IMR-90 (cell line): ENCODE data around the gene RAB1A. TPM values are rescaled to one million over a fixed set of nuclear protein-coding genes. Genes with fewer than 3 reads are reported as not detected.
"Not testable (repeated sequence)": the region's sequence is repeated elsewhere in the genome, so short reads cannot be mapped to it uniquely, and the experiment has no call there.

Experiments used
- ATAC-seq: fragments of 200-7000 bp; cut with Tn5 transposase; 2 replicates; pipeline ENCODE4 v1.9.1; 2020; ENCODE audit warnings: low read depth, mild to moderate bottlenecking, moderate library complexity
- BruUV-seq: library from RNA; stranded (reverse); fragments of 400-500 nt; replicated peaks from 2 replicates; lab custom pipeline; 2021; lab: Mats Ljungman, UMichigan
- CTCF ChIA-PET: fragments of 300-600 bp; formaldehyde crosslinking; extraction: SDS; loops from one replicate; lab custom pipeline; 2021; ENCODE audit warnings: antibody characterized with exemption; lab: Yijun Ruan, JAX
- POLR2A ChIA-PET: fragments of 300-600 bp; sonication (Branson Sonifier 250); formaldehyde crosslinking; loops from one replicate; lab custom pipeline; 2022; ENCODE audit warnings: antibody characterized with exemption; ENCODE audit not compliant: unreplicated experiment; lab: Charles Lee
- DNase-seq: peaks from one replicate; pipeline ENCODE4 v3.0.0; 2013
- H2AFZ ChIP-seq: replicated peaks from 2 replicates; pipeline ENCODE3; 2013; ENCODE audit warnings: low read length, mild to moderate bottlenecking; ENCODE audit not compliant: poor library complexity
- H2AK5ac ChIP-seq: 2 replicates; pipeline ENCODE4 v1.6.1; 2013; ENCODE audit warnings: low read depth, low read length, inconsistent platforms
- H2AK9ac ChIP-seq: replicated peaks from 2 replicates; pipeline ENCODE3; 2013; ENCODE audit warnings: mild to moderate bottlenecking, low read depth, low read length, moderate library complexity; ENCODE audit not compliant: poor library complexity
- H2BK120ac ChIP-seq: 2 replicates; pipeline ENCODE4 v1.6.1; 2013; ENCODE audit warnings: low read depth, low read length, inconsistent platforms
- H2BK15ac ChIP-seq: 3 replicates; pipeline ENCODE4 v1.6.1; 2013; ENCODE audit warnings: low read depth, low read length, inconsistent platforms
- H2BK20ac ChIP-seq: 2 replicates; pipeline ENCODE4 v1.6.1; 2013; ENCODE audit warnings: low read depth, mild to moderate bottlenecking, inconsistent platforms, low read length, moderate library complexity
- H2BK5ac ChIP-seq: 2 replicates; pipeline ENCODE4 v1.6.1; 2013; ENCODE audit warnings: mild to moderate bottlenecking, low read depth, low read length, inconsistent platforms; ENCODE audit not compliant: poor library complexity, severe bottlenecking
- H3K14ac ChIP-seq: replicated peaks from 2 replicates; pipeline ENCODE4 v1.6.1; 2013; ENCODE audit warnings: low read depth, low read length, inconsistent platforms
- H3K18ac ChIP-seq: 2 replicates; pipeline ENCODE4 v1.6.1; 2013; ENCODE audit warnings: low read depth, low read length, control low read depth
- H3K23ac ChIP-seq: 2 replicates; pipeline ENCODE4 v1.6.1; 2013; ENCODE audit warnings: low read depth, low read length, inconsistent platforms
- H3K27ac ChIP-seq: 2 replicates; pipeline ENCODE4 v1.5.1; 2013; ENCODE audit warnings: mild to moderate bottlenecking, control low read depth, low read length; ENCODE audit not compliant: insufficient read depth
- H3K27me3 ChIP-seq: 2 replicates; pipeline ENCODE4 v1.6.1; 2013; ENCODE audit warnings: low read length; ENCODE audit not compliant: control insufficient read depth, insufficient read depth
- H3K36me3 ChIP-seq: 2 replicates; pipeline ENCODE4 v1.6.1; 2013; ENCODE audit warnings: low read length, mixed read lengths; ENCODE audit not compliant: control insufficient read depth, insufficient read depth
- H3K4ac ChIP-seq: 2 replicates; pipeline ENCODE4 v1.6.1; 2013; ENCODE audit warnings: low read depth, low read length, inconsistent platforms
- H3K4me1 ChIP-seq: 2 replicates; pipeline ENCODE4 v1.6.1; 2013; ENCODE audit warnings: low read length, mixed read lengths; ENCODE audit not compliant: control insufficient read depth, insufficient read depth
- H3K4me2 ChIP-seq: 2 replicates; pipeline ENCODE4 v1.6.1; 2013; ENCODE audit warnings: low read depth, mild to moderate bottlenecking, control low read depth, low read length, moderate library complexity
- H3K4me3 ChIP-seq: 2 replicates; pipeline ENCODE4 v1.5.1; 2013; ENCODE audit warnings: low read depth, mild to moderate bottlenecking, control low read depth, low read length, moderate library complexity; ENCODE audit not compliant: insufficient read depth
- H3K56ac ChIP-seq: 2 replicates; pipeline ENCODE4 v1.6.1; 2013; ENCODE audit warnings: low read length, inconsistent platforms; ENCODE audit not compliant: insufficient read depth; ENCODE audit errors: extremely low read depth
- H3K79me1 ChIP-seq, 2 experiments: 2 replicates each; pipeline ENCODE4 v1.6.1; 2013; ENCODE audit warnings: low read length in 2 of 2, inconsistent platforms in 1 of 2, low read depth in 1 of 2
- H3K9ac ChIP-seq: 2 replicates; pipeline ENCODE4 v1.6.1; 2013; ENCODE audit warnings: low read depth, low read length, control low read depth
- H3K9me1 ChIP-seq: 2 replicates; pipeline ENCODE4 v1.6.1; 2013; ENCODE audit warnings: low read length, inconsistent platforms; ENCODE audit not compliant: insufficient read depth
- H3K9me3 ChIP-seq: 2 replicates; pipeline ENCODE4 v1.6.1; 2013; ENCODE audit warnings: low read length; ENCODE audit not compliant: control insufficient read depth, insufficient read depth
- H4K20me1 ChIP-seq: 2 replicates; pipeline ENCODE4 v1.6.1; 2013; ENCODE audit warnings: low read length, inconsistent platforms; ENCODE audit not compliant: insufficient read depth
- H4K5ac ChIP-seq: 2 replicates; pipeline ENCODE4 v1.6.1; 2013; ENCODE audit warnings: mild to moderate bottlenecking, low read depth, low read length, control low read depth
- H4K8ac ChIP-seq, 2 experiments: 2 replicates each; pipeline ENCODE4 v1.6.1; 2013; ENCODE audit warnings: low read depth in 2 of 2, low read length in 2 of 2, control low read depth in 1 of 2, inconsistent platforms in 1 of 2
- H4K91ac ChIP-seq: 2 replicates; pipeline ENCODE4 v1.6.1; 2013; ENCODE audit warnings: low read depth, low read length, inconsistent platforms; ENCODE audit not compliant: insufficient read depth
- CEBPB ChIP-seq: IDR thresholded peaks from 2 replicates; pipeline ENCODE4 v1.6.1; 2012; ENCODE audit warnings: low read depth, low read length, improper control_type of control experiment
- CHD1 ChIP-seq: IDR thresholded peaks from 2 replicates; pipeline ENCODE4 v1.6.1; 2012; ENCODE audit warnings: low read depth, low read length, improper control_type of control experiment
- WGBS, 2 experiments: methylation state at CpG; one replicate each; pipeline versions ENCODE4 v1.1.5 to v1.1.7; 2013; ENCODE audit warnings: missing lambda C conversion rate in 2 of 2; ENCODE audit not compliant: insufficient read length in 1 of 2; ENCODE audit errors: extremely low coverage in 2 of 2; 5-methylcytosine and 5-hydroxymethylcytosine counted together
- dilution Hi-C: fragments of 300-500 bp; cut with HindIII; formaldehyde crosslinking; loops from one replicate; pipeline ENCODE4 v1.14.3; 2018; ENCODE audit warnings: low sequenced_read_pairs; ENCODE audit not compliant: unreplicated experiment
- in situ Hi-C: fragments of 300-500 bp; cut with MboI; formaldehyde crosslinking; loops from 3 replicates; pipeline ENCODE4 v1.14.3; 2019; ENCODE audit warnings: low sequenced_read_pairs, inconsistent platforms, mixed read lengths
- intact Hi-C: fragments of 100-400 bp; cut with micrococcal nuclease; formaldehyde crosslinking; loops from 2 replicates; pipeline ENCODE4 v1.10.0; 2022
- polyA plus RNA-seq, 3 experiments: library from polyadenylated mRNA; depleted of rRNA; stranded (reverse); fragments of >200 nt; gene quantifications; 2 replicates each; pipeline ENCODE4 v1.2.3, GENCODE V29; 2012; ENCODE audit warnings: low replicate concordance in 1 of 3
- total RNA-seq: library from RNA; depleted of rRNA; stranded (reverse); fragments of >200 nt; gene quantifications from 2 replicates; pipeline ENCODE4 v1.2.3, GENCODE V29; 2012

RAB1A gene
- total and polyA plus RNA-seq, 2 of the 4 experiments (the other 2 are of a cell fraction): 114 to 169 TPM

DNA sequence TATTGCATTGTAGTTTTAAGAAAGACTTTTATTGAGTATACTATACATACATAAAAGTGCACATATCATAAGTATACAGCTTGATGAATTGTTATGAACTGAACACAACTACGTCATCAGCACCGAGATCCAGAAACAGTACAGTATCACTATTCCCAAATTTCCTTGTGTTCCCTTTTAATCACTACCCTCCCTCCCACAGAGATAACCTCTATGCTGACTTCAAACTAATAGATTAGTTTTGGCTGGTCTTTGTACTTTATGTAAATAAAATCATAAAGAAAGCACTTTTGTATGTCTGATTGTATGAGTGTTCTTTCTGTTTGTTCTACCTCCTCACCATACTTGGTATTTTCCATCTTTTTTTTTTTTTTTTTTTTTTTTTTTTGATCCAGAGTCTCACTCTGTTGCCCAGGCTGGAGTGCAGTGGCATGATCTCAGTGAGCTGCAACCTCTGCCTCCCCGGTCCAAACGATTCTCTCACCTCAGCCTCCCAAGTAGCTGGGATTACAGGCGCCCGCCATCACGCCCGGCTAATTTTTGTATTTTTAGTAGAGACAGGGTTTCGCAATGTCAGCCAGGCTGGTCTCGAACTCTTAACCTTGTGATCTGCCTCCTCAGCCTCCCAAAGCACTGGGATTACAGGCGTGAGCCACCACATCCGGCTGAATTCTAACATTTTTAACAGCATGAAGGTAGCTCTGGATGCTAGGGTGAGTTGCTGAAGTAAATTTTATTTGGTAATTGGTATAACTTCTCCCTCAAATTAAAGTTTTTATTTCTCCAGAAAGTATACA is 43.3 kb upstream of the RAB1A start:
- Histone ChIP-seq H3K4me2 (no peak overlapping the region), H2BK5ac (no peak overlapping the region), H2AFZ (no peak overlapping the region), H3K9me1 (no peaks in the 10 kb centered on the region; the same call in 1 of the 2 replicates), H2BK15ac (no peak overlapping the region), H3K56ac (no peak overlapping the region), H4K5ac (no peak overlapping the region), H3K9ac (no peak overlapping the region), H3K18ac (no peak overlapping the region), H3K27me3 (no peaks in the 10 kb centered on the region; the same call in 1 of the 2 replicates), H4K91ac (no peak overlapping the region), H3K4me1 (no peaks in the 10 kb centered on the region; the same call in 1 of the 2 replicates), H3K9me3 (no peaks in the 10 kb centered on the region), H3K79me1 (no peaks in the 10 kb centered on the region), H4K20me1 (no peaks in the 10 kb centered on the region), H3K14ac (no peak overlapping the region), H2BK20ac (no peak overlapping the region), H3K27ac (no peak overlapping the region), H3K4me3 (no peak overlapping the region), H3K36me3 (no peaks in the 10 kb centered on the region), H3K23ac (no peak overlapping the region), H3K4ac (no peak overlapping the region), H2AK9ac (no peak overlapping the region), H2BK120ac (no peak overlapping the region), H2AK5ac (no peak overlapping the region), H4K8ac (no peak overlapping the region)
- dilution Hi-C loops (no loop called here), intact Hi-C loops (no loop called here), in situ Hi-C loops (loop anchor here (25.0 kb wide), 1 partner anchor 261 kb away; no protein-coding TSS in a partner anchor)
- ATAC-seq: no peak
- DNase-seq: no peak
- ChIA-PET POLR2A (no interaction called here), CTCF (no interaction called here)
- BruUV-seq: no TSS peak
- WGBS, 2 experiments: no CpG with 5 or more reads among the region's 12 CpGs
- TF ChIP-seq CEBPB (peak; percentile 51), CHD1 (no peak)

DNA sequence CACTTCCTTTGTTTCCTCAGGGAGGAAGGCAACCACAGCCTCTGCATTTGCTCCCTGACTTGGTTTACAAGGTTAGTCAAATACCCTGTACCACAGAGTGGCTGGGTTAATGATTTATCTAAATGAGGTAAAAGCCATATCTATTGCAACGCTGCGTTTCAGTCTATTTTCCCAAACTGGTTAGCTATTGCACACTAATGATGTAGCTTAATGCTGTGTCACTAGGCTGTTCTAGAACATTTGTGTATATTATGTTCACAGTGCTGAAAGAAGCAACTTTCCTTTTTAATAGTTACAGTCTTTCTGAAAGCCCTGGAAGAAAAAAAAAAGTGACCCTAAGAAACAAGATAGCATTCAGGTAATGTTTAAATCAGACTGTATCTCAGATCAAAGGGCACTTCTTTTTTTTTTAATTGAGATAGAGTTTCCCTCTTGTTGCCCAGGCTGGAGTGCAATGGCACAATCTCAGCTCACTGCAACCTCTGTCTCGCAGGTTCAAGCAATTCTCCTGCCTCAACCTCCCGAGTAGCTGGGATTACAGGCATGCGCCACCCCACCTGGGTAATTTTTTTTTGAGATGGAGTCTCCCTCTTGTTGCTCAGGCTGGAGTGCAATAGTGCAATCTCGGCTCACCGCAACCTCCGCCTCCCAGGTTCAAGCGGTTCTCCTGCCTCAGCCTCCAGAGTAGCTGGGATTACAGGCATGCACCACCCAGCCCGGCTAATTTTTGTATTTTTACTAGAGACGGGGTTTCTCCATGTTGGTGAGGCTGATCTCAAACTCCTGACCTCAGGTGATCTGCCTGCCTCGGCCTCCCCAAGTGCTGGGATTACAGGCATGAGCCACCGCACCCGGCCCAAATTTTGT is 40.9 kb upstream of the RAB1A start:
- H4K20me1 ChIP-seq, H3K27me3 ChIP-seq, ATAC-seq, H3K23ac ChIP-seq, dilution Hi-C loops, H2AK9ac ChIP-seq, H2BK20ac ChIP-seq, H3K27ac ChIP-seq, H3K36me3 ChIP-seq, H2AK5ac ChIP-seq, H3K4me2 ChIP-seq, H3K56ac ChIP-seq, H3K9me1 ChIP-seq, BruUV-seq, POLR2A ChIA-PET, H3K18ac ChIP-seq, H3K9me3 ChIP-seq, H3K79me1 ChIP-seq, H4K8ac ChIP-seq, H3K14ac ChIP-seq, H2BK5ac ChIP-seq, H3K4me1 ChIP-seq, DNase-seq, H4K91ac ChIP-seq, intact Hi-C loops, H3K4ac ChIP-seq, H4K5ac ChIP-seq, H3K9ac ChIP-seq, H2AFZ ChIP-seq, H2BK15ac ChIP-seq, H3K4me3 ChIP-seq, H2BK120ac ChIP-seq: not testable (repeated sequence)
- in situ Hi-C loops: loop anchor here (25.0 kb wide), 1 partner anchor 259 kb away; no protein-coding TSS in a partner anchor
- WGBS, 2 experiments: 87% methylated on average over 3 of the region's 14 CpGs; no CpG with 5 or more reads in 1 of the 2 experiments
- CTCF ChIA-PET: interaction anchor here (0.7 to 1.3 kb wide), 2 partner anchors 88 to 106 kb away, joined by 4 to 6 read pairs; no protein-coding TSS in a partner anchor
